ENCODE results near the gene WNT10A.

The WNT10A gene

DNA sequence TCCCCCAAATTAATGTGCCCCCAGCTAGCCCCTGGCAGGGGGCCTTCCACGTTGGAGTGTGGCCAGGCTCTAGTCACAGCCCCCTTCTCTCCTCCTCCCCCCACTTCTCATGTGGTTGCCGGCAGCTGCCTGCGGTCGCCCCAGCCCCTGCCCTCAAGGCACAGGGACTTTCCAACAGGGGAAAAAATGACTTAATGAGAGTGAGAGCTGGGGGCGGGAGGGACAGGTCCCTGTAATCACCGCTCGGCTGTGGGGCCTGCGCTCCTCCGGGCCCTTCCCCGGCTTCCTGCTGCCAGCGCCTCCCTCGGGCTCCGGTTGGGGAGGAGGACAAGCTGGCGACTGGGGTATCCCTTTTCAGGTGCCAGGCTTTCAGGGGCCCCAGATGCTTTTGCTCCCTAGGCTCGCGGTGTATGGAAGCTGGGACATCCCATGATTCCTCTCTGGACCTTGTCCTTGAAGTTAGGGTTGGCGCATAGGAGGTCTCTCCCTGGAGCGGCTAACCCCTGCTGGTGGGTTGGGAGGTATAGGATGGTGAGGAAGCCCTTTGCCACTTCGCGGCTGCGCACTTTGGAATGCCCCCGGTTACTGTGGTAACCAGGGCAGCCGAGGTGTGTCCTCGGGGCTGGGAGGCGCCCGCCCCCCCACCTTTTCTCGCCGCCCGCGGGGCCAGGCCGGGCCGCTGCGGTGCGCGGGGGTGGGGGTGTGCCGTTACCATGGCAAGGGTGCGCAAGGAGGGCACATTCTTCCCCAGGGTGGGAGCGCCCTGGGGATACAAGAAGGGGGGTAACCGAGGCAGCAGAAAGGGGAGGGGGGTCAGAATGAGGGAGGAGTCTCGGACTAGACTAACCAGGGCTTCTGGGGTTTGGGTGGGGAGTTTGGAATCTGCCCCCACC is 16.1 kb downstream of the WNT10A start (continued):
- TF ChIP-seq, protein P1, sequence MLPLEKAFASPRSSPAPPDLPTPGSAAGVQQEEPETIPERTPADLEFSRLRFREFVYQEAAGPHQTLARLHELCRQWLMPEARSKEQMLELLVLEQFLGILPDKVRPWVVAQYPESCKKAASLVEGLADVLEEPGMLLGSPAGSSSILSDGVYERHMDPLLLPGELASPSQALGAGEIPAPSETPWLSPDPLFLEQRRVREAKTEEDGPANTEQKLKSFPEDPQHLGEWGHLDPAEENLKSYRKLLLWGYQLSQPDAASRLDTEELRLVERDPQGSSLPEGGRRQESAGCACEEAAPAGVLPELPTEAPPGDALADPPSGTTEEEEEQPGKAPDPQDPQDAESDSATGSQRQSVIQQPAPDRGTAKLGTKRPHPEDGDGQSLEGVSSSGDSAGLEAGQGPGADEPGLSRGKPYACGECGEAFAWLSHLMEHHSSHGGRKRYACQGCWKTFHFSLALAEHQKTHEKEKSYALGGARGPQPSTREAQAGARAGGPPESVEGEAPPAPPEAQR (tag by site-specific recombination; IDR thresholded peaks at IDR 0.05), result no peak
- TF ChIP-seq ZNF791 (tag by site-specific recombination; IDR thresholded peaks at IDR 0.05) (no peak), BCL11B (tag by site-specific recombination; IDR thresholded peaks at IDR 0.05; ENCODE audit: low read depth) (no peak), SP2 (tag by site-specific recombination; IDR thresholded peaks at IDR 0.05) (no peak; the same call in 1 of the 2 replicates), ZNF23 (tag by site-specific recombination; IDR thresholded peaks at IDR 0.05; ENCODE audit: borderline replicate concordance) (no peak), GLI2 (tag by site-specific recombination; IDR thresholded peaks at IDR 0.05; ENCODE audit: borderline replicate concordance, low read depth) (no peak), WT1 (tag by site-specific recombination; IDR thresholded peaks at IDR 0.05) (no peak; the same call in 1 of the 2 replicates), ZNF169 (tag by site-specific recombination; IDR thresholded peaks at IDR 0.05) (no peak), GLI4 (tag by site-specific recombination; IDR thresholded peaks at IDR 0.05) (no peak), KLF9 (tag by site-specific recombination; IDR thresholded peaks at IDR 0.05; ENCODE audit: low read depth) (peak; percentile 46; the same call in 1 of the 2 replicates), ZFP41 (tag by site-specific recombination; IDR thresholded peaks at IDR 0.05; ENCODE audit: borderline replicate concordance) (no peak), ZNF138 (tag by site-specific recombination; IDR thresholded peaks at IDR 0.05; ENCODE audit: borderline replicate concordance) (no peak), ZNF24 (tag by site-specific recombination; IDR thresholded peaks at IDR 0.05) (no peak), KLF10 (tag by site-specific recombination; IDR thresholded peaks at IDR 0.05) (no peak), ZNF626 (tag by site-specific recombination; IDR thresholded peaks at IDR 0.05) (no peak), SETDB1 (IDR thresholded peaks at IDR 0.05; ENCODE audit: insufficient read length, low read length) (no peak), ZNF610 (tag by site-specific recombination; IDR thresholded peaks at IDR 0.05; ENCODE audit: borderline replicate concordance) (no peak), ZNF133 (tag by site-specific recombination; IDR thresholded peaks at IDR 0.05) (no peak), ZNF514 (tag by site-specific recombination; IDR thresholded peaks at IDR 0.05) (no peak), ZNF560 (tag by site-specific recombination; IDR thresholded peaks at IDR 0.05; ENCODE audit: borderline replicate concordance) (no peak), TRIM28 (IDR thresholded peaks at IDR 0.05; ENCODE audit: borderline replicate concordance, low read length) (no peak), OSR2 (tag by site-specific recombination; IDR thresholded peaks at IDR 0.05) (peak; percentile 20; the same call in 1 of the 2 replicates), ZNF510 (tag by site-specific recombination; IDR thresholded peaks at IDR 0.05; ENCODE audit: insufficient replicate concordance) (no peak)
- TF ChIP-seq, protein P2, sequence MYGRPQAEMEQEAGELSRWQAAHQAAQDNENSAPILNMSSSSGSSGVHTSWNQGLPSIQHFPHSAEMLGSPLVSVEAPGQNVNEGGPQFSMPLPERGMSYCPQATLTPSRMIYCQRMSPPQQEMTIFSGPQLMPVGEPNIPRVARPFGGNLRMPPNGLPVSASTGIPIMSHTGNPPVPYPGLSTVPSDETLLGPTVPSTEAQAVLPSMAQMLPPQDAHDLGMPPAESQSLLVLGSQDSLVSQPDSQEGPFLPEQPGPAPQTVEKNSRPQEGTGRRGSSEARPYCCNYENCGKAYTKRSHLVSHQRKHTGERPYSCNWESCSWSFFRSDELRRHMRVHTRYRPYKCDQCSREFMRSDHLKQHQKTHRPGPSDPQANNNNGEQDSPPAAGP (tag by site-specific recombination; IDR thresholded peaks at IDR 0.05), result no peak; the same call in 1 of the 2 replicates
- TF ChIP-seq, protein P3, sequence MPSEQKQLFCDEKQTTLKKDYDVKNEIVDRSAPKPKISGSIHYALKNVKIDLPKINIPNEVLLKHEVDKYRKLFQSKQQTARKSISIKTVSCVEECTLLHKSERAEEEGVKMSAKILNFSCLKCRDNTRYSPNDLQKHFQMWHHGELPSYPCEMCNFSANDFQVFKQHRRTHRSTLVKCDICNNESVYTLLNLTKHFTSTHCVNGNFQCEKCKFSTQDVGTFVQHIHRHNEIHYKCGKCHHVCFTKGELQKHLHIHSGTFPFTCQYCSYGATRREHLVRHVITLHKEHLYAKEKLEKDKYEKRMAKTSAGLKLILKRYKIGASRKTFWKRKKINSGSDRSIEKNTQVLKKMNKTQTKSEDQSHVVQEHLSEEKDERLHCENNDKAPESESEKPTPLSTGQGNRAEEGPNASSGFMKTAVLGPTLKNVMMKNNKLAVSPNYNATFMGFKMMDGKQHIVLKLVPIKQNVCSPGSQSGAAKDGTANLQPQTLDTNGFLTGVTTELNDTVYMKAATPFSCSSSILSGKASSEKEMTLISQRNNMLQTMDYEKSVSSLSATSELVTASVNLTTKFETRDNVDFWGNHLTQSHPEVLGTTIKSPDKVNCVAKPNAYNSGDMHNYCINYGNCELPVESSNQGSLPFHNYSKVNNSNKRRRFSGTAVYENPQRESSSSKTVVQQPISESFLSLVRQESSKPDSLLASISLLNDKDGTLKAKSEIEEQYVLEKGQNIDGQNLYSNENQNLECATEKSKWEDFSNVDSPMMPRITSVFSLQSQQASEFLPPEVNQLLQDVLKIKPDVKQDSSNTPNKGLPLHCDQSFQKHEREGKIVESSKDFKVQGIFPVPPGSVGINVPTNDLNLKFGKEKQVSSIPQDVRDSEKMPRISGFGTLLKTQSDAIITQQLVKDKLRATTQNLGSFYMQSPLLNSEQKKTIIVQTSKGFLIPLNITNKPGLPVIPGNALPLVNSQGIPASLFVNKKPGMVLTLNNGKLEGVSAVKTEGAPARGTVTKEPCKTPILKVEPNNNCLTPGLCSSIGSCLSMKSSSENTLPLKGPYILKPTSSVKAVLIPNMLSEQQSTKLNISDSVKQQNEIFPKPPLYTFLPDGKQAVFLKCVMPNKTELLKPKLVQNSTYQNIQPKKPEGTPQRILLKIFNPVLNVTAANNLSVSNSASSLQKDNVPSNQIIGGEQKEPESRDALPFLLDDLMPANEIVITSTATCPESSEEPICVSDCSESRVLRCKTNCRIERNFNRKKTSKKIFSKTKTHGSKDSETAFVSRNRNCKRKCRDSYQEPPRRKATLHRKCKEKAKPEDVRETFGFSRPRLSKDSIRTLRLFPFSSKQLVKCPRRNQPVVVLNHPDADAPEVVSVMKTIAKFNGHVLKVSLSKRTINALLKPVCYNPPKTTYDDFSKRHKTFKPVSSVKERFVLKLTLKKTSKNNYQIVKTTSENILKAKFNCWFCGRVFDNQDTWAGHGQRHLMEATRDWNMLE (tag by site-specific recombination; conservative IDR thresholded peaks at IDR 0.05; ENCODE audit: low read depth), result no peak
- TF ChIP-seq, protein P4, sequence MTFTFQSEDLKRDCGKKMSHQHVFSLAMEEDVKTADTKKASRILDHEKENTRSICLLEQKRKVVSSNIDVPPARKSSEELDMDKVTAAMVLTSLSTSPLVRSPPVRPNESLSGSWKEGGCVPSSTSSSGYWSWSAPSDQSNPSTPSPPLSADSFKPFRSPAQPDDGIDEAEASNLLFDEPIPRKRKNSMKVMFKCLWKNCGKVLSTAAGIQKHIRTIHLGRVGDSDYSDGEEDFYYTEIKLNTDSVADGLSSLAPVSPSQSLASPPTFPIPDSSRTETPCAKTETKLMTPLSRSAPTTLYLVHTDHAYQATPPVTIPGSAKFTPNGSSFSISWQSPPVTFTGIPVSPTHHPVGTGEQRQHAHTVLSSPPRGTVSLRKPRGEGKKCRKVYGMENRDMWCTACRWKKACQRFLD (tag by site-specific recombination; IDR thresholded peaks at IDR 0.05), result no peak
- TF ChIP-seq, protein P5, sequence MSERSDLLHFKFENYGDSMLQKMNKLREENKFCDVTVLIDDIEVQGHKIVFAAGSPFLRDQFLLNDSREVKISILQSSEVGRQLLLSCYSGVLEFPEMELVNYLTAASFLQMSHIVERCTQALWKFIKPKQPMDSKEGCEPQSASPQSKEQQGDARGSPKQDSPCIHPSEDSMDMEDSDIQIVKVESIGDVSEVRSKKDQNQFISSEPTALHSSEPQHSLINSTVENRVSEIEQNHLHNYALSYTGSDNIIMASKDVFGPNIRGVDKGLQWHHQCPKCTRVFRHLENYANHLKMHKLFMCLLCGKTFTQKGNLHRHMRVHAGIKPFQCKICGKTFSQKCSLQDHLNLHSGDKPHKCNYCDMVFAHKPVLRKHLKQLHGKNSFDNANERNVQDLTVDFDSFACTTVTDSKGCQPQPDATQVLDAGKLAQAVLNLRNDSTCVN (tag by site-specific recombination; optimal IDR thresholded peaks at IDR 0.05), result peak; percentile 32
- TF ChIP-seq, protein P6, sequence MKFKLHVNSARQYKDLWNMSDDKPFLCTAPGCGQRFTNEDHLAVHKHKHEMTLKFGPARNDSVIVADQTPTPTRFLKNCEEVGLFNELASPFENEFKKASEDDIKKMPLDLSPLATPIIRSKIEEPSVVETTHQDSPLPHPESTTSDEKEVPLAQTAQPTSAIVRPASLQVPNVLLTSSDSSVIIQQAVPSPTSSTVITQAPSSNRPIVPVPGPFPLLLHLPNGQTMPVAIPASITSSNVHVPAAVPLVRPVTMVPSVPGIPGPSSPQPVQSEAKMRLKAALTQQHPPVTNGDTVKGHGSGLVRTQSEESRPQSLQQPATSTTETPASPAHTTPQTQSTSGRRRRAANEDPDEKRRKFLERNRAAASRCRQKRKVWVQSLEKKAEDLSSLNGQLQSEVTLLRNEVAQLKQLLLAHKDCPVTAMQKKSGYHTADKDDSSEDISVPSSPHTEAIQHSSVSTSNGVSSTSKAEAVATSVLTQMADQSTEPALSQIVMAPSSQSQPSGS (tag by site-specific recombination; IDR thresholded peaks at IDR 0.05; ENCODE audit: low read depth), result no peak
